IMR-90 (cell line): ENCODE results near the gene SEC23A. TPM values are rescaled to one million over a fixed set of nuclear protein-coding genes. Genes with fewer than 3 reads are reported as not detected.

Experiments used
- ATAC-seq: fragments of 200-7000 bp; cut with Tn5 transposase; 2 replicates; pipeline ENCODE4 v1.9.1; 2020; ENCODE audit warnings: low read depth, mild to moderate bottlenecking, moderate library complexity
- BruUV-seq: library from RNA; stranded (reverse); fragments of 400-500 nt; replicated peaks from 2 replicates; lab custom pipeline; 2021; lab: Mats Ljungman, UMichigan
- CTCF ChIA-PET: fragments of 300-600 bp; formaldehyde crosslinking; extraction: SDS; loops from one replicate; lab custom pipeline; 2021; ENCODE audit warnings: antibody characterized with exemption; lab: Yijun Ruan, JAX
- POLR2A ChIA-PET: fragments of 300-600 bp; sonication (Branson Sonifier 250); formaldehyde crosslinking; loops from one replicate; lab custom pipeline; 2022; ENCODE audit warnings: antibody characterized with exemption; ENCODE audit not compliant: unreplicated experiment; lab: Charles Lee
- DNase-seq: peaks from one replicate; pipeline ENCODE4 v3.0.0; 2013
- H2AFZ ChIP-seq: replicated peaks from 2 replicates; pipeline ENCODE3; 2013; ENCODE audit warnings: low read length, mild to moderate bottlenecking; ENCODE audit not compliant: poor library complexity
- H2AK5ac ChIP-seq: 2 replicates; pipeline ENCODE4 v1.6.1; 2013; ENCODE audit warnings: low read depth, low read length, inconsistent platforms
- H2AK9ac ChIP-seq: replicated peaks from 2 replicates; pipeline ENCODE3; 2013; ENCODE audit warnings: mild to moderate bottlenecking, low read depth, low read length, moderate library complexity; ENCODE audit not compliant: poor library complexity
- H2BK120ac ChIP-seq: 2 replicates; pipeline ENCODE4 v1.6.1; 2013; ENCODE audit warnings: low read depth, low read length, inconsistent platforms
- H2BK15ac ChIP-seq: 3 replicates; pipeline ENCODE4 v1.6.1; 2013; ENCODE audit warnings: low read depth, low read length, inconsistent platforms
- H2BK20ac ChIP-seq: 2 replicates; pipeline ENCODE4 v1.6.1; 2013; ENCODE audit warnings: low read depth, mild to moderate bottlenecking, inconsistent platforms, low read length, moderate library complexity
- H2BK5ac ChIP-seq: 2 replicates; pipeline ENCODE4 v1.6.1; 2013; ENCODE audit warnings: mild to moderate bottlenecking, low read depth, low read length, inconsistent platforms; ENCODE audit not compliant: poor library complexity, severe bottlenecking
- H3K14ac ChIP-seq: replicated peaks from 2 replicates; pipeline ENCODE4 v1.6.1; 2013; ENCODE audit warnings: low read depth, low read length, inconsistent platforms
- H3K18ac ChIP-seq: 2 replicates; pipeline ENCODE4 v1.6.1; 2013; ENCODE audit warnings: low read depth, low read length, control low read depth
- H3K23ac ChIP-seq: 2 replicates; pipeline ENCODE4 v1.6.1; 2013; ENCODE audit warnings: low read depth, low read length, inconsistent platforms
- H3K27ac ChIP-seq: 2 replicates; pipeline ENCODE4 v1.5.1; 2013; ENCODE audit warnings: mild to moderate bottlenecking, control low read depth, low read length; ENCODE audit not compliant: insufficient read depth
- H3K27me3 ChIP-seq: 2 replicates; pipeline ENCODE4 v1.6.1; 2013; ENCODE audit warnings: low read length; ENCODE audit not compliant: control insufficient read depth, insufficient read depth
- H3K36me3 ChIP-seq: 2 replicates; pipeline ENCODE4 v1.6.1; 2013; ENCODE audit warnings: low read length, mixed read lengths; ENCODE audit not compliant: control insufficient read depth, insufficient read depth
- H3K4ac ChIP-seq: 2 replicates; pipeline ENCODE4 v1.6.1; 2013; ENCODE audit warnings: low read depth, low read length, inconsistent platforms
- H3K4me1 ChIP-seq: 2 replicates; pipeline ENCODE4 v1.6.1; 2013; ENCODE audit warnings: low read length, mixed read lengths; ENCODE audit not compliant: control insufficient read depth, insufficient read depth
- H3K4me2 ChIP-seq: 2 replicates; pipeline ENCODE4 v1.6.1; 2013; ENCODE audit warnings: low read depth, mild to moderate bottlenecking, control low read depth, low read length, moderate library complexity
- H3K4me3 ChIP-seq: 2 replicates; pipeline ENCODE4 v1.5.1; 2013; ENCODE audit warnings: low read depth, mild to moderate bottlenecking, control low read depth, low read length, moderate library complexity; ENCODE audit not compliant: insufficient read depth
- H3K56ac ChIP-seq: 2 replicates; pipeline ENCODE4 v1.6.1; 2013; ENCODE audit warnings: low read length, inconsistent platforms; ENCODE audit not compliant: insufficient read depth; ENCODE audit errors: extremely low read depth
- H3K79me1 ChIP-seq, 2 experiments: 2 replicates each; pipeline ENCODE4 v1.6.1; 2013; ENCODE audit warnings: low read length in 2 of 2, inconsistent platforms in 1 of 2, low read depth in 1 of 2
- H3K9ac ChIP-seq: 2 replicates; pipeline ENCODE4 v1.6.1; 2013; ENCODE audit warnings: low read depth, low read length, control low read depth
- H3K9me1 ChIP-seq: 2 replicates; pipeline ENCODE4 v1.6.1; 2013; ENCODE audit warnings: low read length, inconsistent platforms; ENCODE audit not compliant: insufficient read depth
- H3K9me3 ChIP-seq: 2 replicates; pipeline ENCODE4 v1.6.1; 2013; ENCODE audit warnings: low read length; ENCODE audit not compliant: control insufficient read depth, insufficient read depth
- H4K20me1 ChIP-seq: 2 replicates; pipeline ENCODE4 v1.6.1; 2013; ENCODE audit warnings: low read length, inconsistent platforms; ENCODE audit not compliant: insufficient read depth
- H4K5ac ChIP-seq: 2 replicates; pipeline ENCODE4 v1.6.1; 2013; ENCODE audit warnings: mild to moderate bottlenecking, low read depth, low read length, control low read depth
- H4K8ac ChIP-seq, 2 experiments: 2 replicates each; pipeline ENCODE4 v1.6.1; 2013; ENCODE audit warnings: low read depth in 2 of 2, low read length in 2 of 2, control low read depth in 1 of 2, inconsistent platforms in 1 of 2
- H4K91ac ChIP-seq: 2 replicates; pipeline ENCODE4 v1.6.1; 2013; ENCODE audit warnings: low read depth, low read length, inconsistent platforms; ENCODE audit not compliant: insufficient read depth
- CHD1 ChIP-seq: IDR thresholded peaks from 2 replicates; pipeline ENCODE4 v1.6.1; 2012; ENCODE audit warnings: low read depth, low read length, improper control_type of control experiment
- CTCF ChIP-seq: conservative IDR thresholded peaks from 2 replicates; pipeline ENCODE4 v1.5.1; 2012; ENCODE audit warnings: mild to moderate bottlenecking, low read depth, low read length, improper control_type of control experiment
- ELK1 ChIP-seq: fragments of 150-350 bp; IDR thresholded peaks from 2 replicates; pipeline ENCODE4 v1.6.1; 2016; ENCODE audit warnings: low read depth, mild to moderate bottlenecking, low read length, moderate library complexity, borderline replicate concordance
- FOS ChIP-seq: fragments of 150-350 bp; IDR thresholded peaks from 2 replicates; pipeline ENCODE4 v1.6.1; 2016; ENCODE audit warnings: low read depth, low read length
- MAFK ChIP-seq: IDR thresholded peaks from 2 replicates; pipeline ENCODE4 v1.6.1; 2012; ENCODE audit warnings: low read depth, low read length, improper control_type of control experiment
- MXI1 ChIP-seq: IDR thresholded peaks from 2 replicates; pipeline ENCODE4 v1.6.1; 2012; ENCODE audit warnings: low read depth, mild to moderate bottlenecking, low read length, moderate library complexity, borderline replicate concordance
- NFE2L2 ChIP-seq: fragments of 150-350 bp; IDR thresholded peaks from 2 replicates; pipeline ENCODE4 v1.6.1; 2016; ENCODE audit warnings: low read depth, mild to moderate bottlenecking, low read length
- POLR2A ChIP-seq: IDR thresholded peaks from 2 replicates; pipeline ENCODE4 v1.6.1; 2012; ENCODE audit warnings: mild to moderate bottlenecking, low read depth, low read length
- RAD21 ChIP-seq: IDR thresholded peaks from 2 replicates; pipeline ENCODE4 v1.6.1; 2012; ENCODE audit warnings: low read length, improper control_type of control experiment
- RCOR1 ChIP-seq: IDR thresholded peaks from 2 replicates; pipeline ENCODE4 v1.6.1; 2012; ENCODE audit warnings: mild to moderate bottlenecking, low read length, improper control_type of control experiment; ENCODE audit not compliant: insufficient replicate concordance
- RFX5 ChIP-seq: IDR thresholded peaks from 2 replicates; pipeline ENCODE4 v1.8.0; 2012; ENCODE audit warnings: low read depth, mild to moderate bottlenecking, low read length, moderate library complexity
- SMC3 ChIP-seq: fragments of 150-350 bp; IDR thresholded peaks from 2 replicates; pipeline ENCODE4 v1.6.1; 2016; ENCODE audit warnings: low read depth, mild to moderate bottlenecking, antibody characterized with exemption, low read length, moderate library complexity
- USF2 ChIP-seq: fragments of 150-350 bp; IDR thresholded peaks from 2 replicates; pipeline ENCODE4 v1.6.1; 2017; ENCODE audit warnings: mild to moderate bottlenecking, antibody characterized with exemption, low read length, low read depth
- WGBS, 2 experiments: methylation state at CpG; one replicate each; pipeline versions ENCODE4 v1.1.5 to v1.1.7; 2013; ENCODE audit warnings: missing lambda C conversion rate in 2 of 2; ENCODE audit not compliant: insufficient read length in 1 of 2; ENCODE audit errors: extremely low coverage in 2 of 2; 5-methylcytosine and 5-hydroxymethylcytosine counted together
- dilution Hi-C: fragments of 300-500 bp; cut with HindIII; formaldehyde crosslinking; loops from one replicate; pipeline ENCODE4 v1.14.3; 2018; ENCODE audit warnings: low sequenced_read_pairs; ENCODE audit not compliant: unreplicated experiment
- in situ Hi-C: fragments of 300-500 bp; cut with MboI; formaldehyde crosslinking; loops from 3 replicates; pipeline ENCODE4 v1.14.3; 2019; ENCODE audit warnings: low sequenced_read_pairs, inconsistent platforms, mixed read lengths
- intact Hi-C: fragments of 100-400 bp; cut with micrococcal nuclease; formaldehyde crosslinking; loops from 2 replicates; pipeline ENCODE4 v1.10.0; 2022
- polyA plus RNA-seq, 3 experiments: library from polyadenylated mRNA; depleted of rRNA; stranded (reverse); fragments of >200 nt; gene quantifications; 2 replicates each; pipeline ENCODE4 v1.2.3, GENCODE V29; 2012; ENCODE audit warnings: low replicate concordance in 1 of 3
- total RNA-seq: library from RNA; depleted of rRNA; stranded (reverse); fragments of >200 nt; gene quantifications from 2 replicates; pipeline ENCODE4 v1.2.3, GENCODE V29; 2012

The SEC23A gene
- total and polyA plus RNA-seq, 2 of the 4 experiments (the other 2 are of a cell fraction) = 141 to 609 TPM

GRCh38 chr14:39145266-39145966 lies 42.4 kb upstream of the SEC23A start:
- Histone ChIP-seq H3K4me2 (no peak overlapping the region), H2BK15ac (no peak overlapping the region), H3K23ac (no peak overlapping the region), H3K36me3 (peaks cover 12% of the 10 kb centered on the region), H3K9ac (no peak overlapping the region), H3K9me3 (no peaks in the 10 kb centered on the region; the same call in 1 of the 2 replicates), H4K8ac (0 out of 4 replicates have a peak overlapping the region, but pooled peaks of 1 of the 2 experiments have one; percentile 16), H3K9me1 (no peaks in the 10 kb centered on the region), H4K5ac (no peak overlapping the region), H3K4me3 (no peak overlapping the region), H3K14ac (no peak overlapping the region), H2AK9ac (no peak overlapping the region), H4K91ac (no peak overlapping the region), H2BK120ac (no peak overlapping the region), H3K18ac (no peak overlapping the region), H3K27ac (no peak overlapping the region), H2BK5ac (no peak overlapping the region), H2BK20ac (no peak overlapping the region), H3K4me1 (no peaks in the 10 kb centered on the region), H3K27me3 (no peaks in the 10 kb centered on the region), H2AK5ac (no peak overlapping the region), H2AFZ (no peak overlapping the region), H3K4ac (no peak overlapping the region), H4K20me1 (no peaks in the 10 kb centered on the region), H3K56ac (no peak overlapping the region), H3K79me1 (no peaks in the 10 kb centered on the region)
- in situ Hi-C loops = no loop called here
- no peak for DNase-seq
- intact Hi-C loops = no loop called here
- ChIA-PET POLR2A (no interaction called here), CTCF (no interaction called here)
- no TSS peak for BruUV-seq
- dilution Hi-C loops = no loop called here
- TF ChIP-seq CTCF (no peak), MXI1 (no peak), ELK1 (no peak), SMC3 (no peak), POLR2A (no peak), NFE2L2 (no peak), CHD1 (no peak), RFX5 (no peak), FOS (no peak), RAD21 (no peak), RCOR1 (no peak), USF2 (no peak), MAFK (no peak)
- ATAC-seq = no peak
- no CpG with 5 or more reads among the region's 7 CpGs for WGBS, 2 experiments
